GM23248 (cell line): ENCODE measurements around the gene USH1G. TPM values are rescaled to one million over a fixed set of nuclear protein-coding genes. Genes with fewer than 3 reads are reported as not detected.

Source experiments
- DNase-seq: peaks from one replicate; pipeline ENCODE4 v3.0.0-alpha.2; 2015
- H2AFZ ChIP-seq: fragments of 200-600 bp; sonication (generic); 2 replicates; pipeline ENCODE4 v1.6.1; 2016; ENCODE audit warnings: antibody characterized with exemption
- H3F3A ChIP-seq: fragments of 200-600 bp; sonication (generic); 2 replicates; pipeline ENCODE4 v1.6.1; 2016; ENCODE audit warnings: mild to moderate bottlenecking, antibody characterized with exemption, mixed run types; ENCODE audit not compliant: insufficient read depth
- H3K27ac ChIP-seq: fragments of 200-600 bp; sonication (generic); 2 replicates; pipeline ENCODE4 v1.5.1; 2016; ENCODE audit warnings: mild to moderate bottlenecking
- H3K27me3 ChIP-seq: fragments of 200-600 bp; sonication (generic); replicated peaks from 2 replicates; pipeline ENCODE4 v1.6.1; 2016; ENCODE audit warnings: mild to moderate bottlenecking; ENCODE audit not compliant: insufficient read depth
- H3K36me3 ChIP-seq: fragments of 200-600 bp; sonication (generic); 2 replicates; pipeline ENCODE4 v1.6.1; 2016; ENCODE audit warnings: low read depth, mild to moderate bottlenecking
- H3K4me1 ChIP-seq: fragments of 200-600 bp; sonication (generic); 2 replicates; pipeline ENCODE4 v1.6.1; 2016; ENCODE audit warnings: mild to moderate bottlenecking; ENCODE audit not compliant: insufficient read depth
- H3K4me2 ChIP-seq: fragments of 200-600 bp; sonication (generic); one replicate; pipeline ENCODE4 v1.6.1; 2016; ENCODE audit warnings: mild to moderate bottlenecking; ENCODE audit not compliant: unreplicated experiment
- H3K4me3 ChIP-seq: fragments of 200-600 bp; sonication (generic); 2 replicates; pipeline ENCODE4 v1.5.1; 2016; ENCODE audit warnings: mild to moderate bottlenecking
- H3K79me2 ChIP-seq: fragments of 200-600 bp; sonication (generic); 2 replicates; pipeline ENCODE4 v1.6.1; 2016; ENCODE audit warnings: mild to moderate bottlenecking; ENCODE audit not compliant: insufficient read depth
- H3K9ac ChIP-seq: fragments of 200-600 bp; sonication (generic); 2 replicates; pipeline ENCODE4 v1.6.1; 2016; ENCODE audit warnings: mild to moderate bottlenecking
- H3K9me2 ChIP-seq: fragments of 200-600 bp; sonication (generic); 2 replicates; pipeline ENCODE4 v1.6.1; 2016; ENCODE audit warnings: mixed run types, mild to moderate bottlenecking, moderate library complexity; ENCODE audit not compliant: insufficient read depth
- H3K9me3 ChIP-seq: fragments of 200-600 bp; sonication (generic); one replicate; pipeline ENCODE4 v1.6.1; 2017; ENCODE audit warnings: low read depth
- H4K20me1 ChIP-seq: fragments of 200-600 bp; sonication (generic); 2 replicates; pipeline ENCODE4 v1.6.0; 2016; ENCODE audit not compliant: insufficient read depth
- EZH2 ChIP-seq: fragments of 200-600 bp; sonication (generic); IDR thresholded peaks from 2 replicates; pipeline ENCODE4 v1.6.1; 2018; ENCODE audit warnings: antibody characterized with exemption, mild to moderate bottlenecking; ENCODE audit not compliant: insufficient read depth, poor library complexity, severe bottlenecking
- EZH2phosphoT487 ChIP-seq: fragments of 200-600 bp; sonication (generic); IDR thresholded peaks from 2 replicates; pipeline ENCODE4 v1.6.1; 2018; ENCODE audit warnings: antibody characterized with exemption, moderate library complexity, mild to moderate bottlenecking, low read depth; ENCODE audit not compliant: insufficient read depth
- WGBS, 2 experiments: methylation state at CpG; one replicate each; pipeline ENCODE4 v1.1.6; 2015 to 2017; ENCODE audit warnings: low lambda C conversion rate in 2 of 2, low coverage in 1 of 2; ENCODE audit errors: missing lambda C conversion rate in 2 of 2; 5-methylcytosine and 5-hydroxymethylcytosine counted together
- in situ Hi-C: fragments of 300-500 bp; cut with MboI; formaldehyde crosslinking; loops from 2 replicates; pipeline ENCODE4 v1.15.0; 2020
- polyA plus RNA-seq: library from polyadenylated mRNA; unstranded; fragments of >200 nt; fragmentation: Nextera tagmentation; extraction: Ambion mirVana; gene quantifications from 2 replicates; pipeline ENCODE4 v1.2.1, GENCODE V29; 2016
- total RNA-seq: library from RNA; depleted of rRNA; stranded (reverse); fragments of >200 nt; shearing (Covaris generic); gene quantifications from 2 replicates; pipeline ENCODE4 v1.2.3, GENCODE V29; 2014

USH1G gene
- total and polyA plus RNA-seq, 2 experiments from 2014 or later = not detected

GRCh38 chr17:74900208-74900607 lies 22.8 kb downstream of the USH1G start:
- Histone ChIP-seq H3K9ac (no peak overlapping the region), H2AFZ (no peak overlapping the region), H3K4me3 (no peak overlapping the region), H3K36me3 (no peaks in the 10 kb centered on the region), H3K79me2 (no peaks in the 10 kb centered on the region), H3K4me1 (no peaks in the 10 kb centered on the region), H3K9me3 (no peaks in the 10 kb centered on the region), H4K20me1 (no peaks in the 10 kb centered on the region), H3K9me2 (no peaks in the 10 kb centered on the region), H3K27me3 (peaks cover 44% of the 10 kb centered on the region), H3K4me2 (no peak overlapping the region), H3K27ac (no peak overlapping the region), H3F3A (no peaks in the 10 kb centered on the region)
- no peak for DNase-seq
- TF ChIP-seq EZH2 (no peak), EZH2phosphoT487 (no peak)
- in situ Hi-C loops = no loop called here
- WGBS, 2 experiments = 76 to 84% methylated on average over 8 of the region's 8 CpGs

GRCh38 chr17:74898376-74898946 lies 24.6 kb downstream of the USH1G start:
- H3K9me2 ChIP-seq = no peaks in the 10 kb centered on the region
- H3K9ac ChIP-seq = no peak overlapping the region
- no peaks in the 10 kb centered on the region for H3K36me3 ChIP-seq
- no peak for DNase-seq
- TF ChIP-seq EZH2phosphoT487 (no peak), EZH2 (no peak)
- no peaks in the 10 kb centered on the region for H3K79me2 ChIP-seq
- no peaks in the 10 kb centered on the region for H3K4me1 ChIP-seq
- no peak overlapping the region for H3K4me2 ChIP-seq
- H3K4me3 ChIP-seq = no peak overlapping the region
- no peak overlapping the region for H2AFZ ChIP-seq
- in situ Hi-C loops = no loop called here
- peaks cover 55% of the 10 kb centered on the region for H3K27me3 ChIP-seq
- H3K9me3 ChIP-seq = no peaks in the 10 kb centered on the region
- WGBS, 2 experiments = 71 to 74% methylated on average over 11 of the region's 11 CpGs
- H4K20me1 ChIP-seq = no peaks in the 10 kb centered on the region
- H3K27ac ChIP-seq = no peak overlapping the region
- H3F3A ChIP-seq = no peaks in the 10 kb centered on the region

GRCh38 chr17:74893936-74894671 lies 29.0 kb downstream of the USH1G start:
- in situ Hi-C loops = no loop called here
- TF ChIP-seq EZH2 (no peak), EZH2phosphoT487 (no peak)
- no peaks in the 10 kb centered on the region for H3K9me3 ChIP-seq
- DNase-seq = no peak
- no peak overlapping the region for H2AFZ ChIP-seq
- no peak overlapping the region for H3K27ac ChIP-seq
- H3K4me3 ChIP-seq = no peak overlapping the region
- H3K9me2 ChIP-seq = no peaks in the 10 kb centered on the region
- H3K79me2 ChIP-seq = no peaks in the 10 kb centered on the region
- no peak overlapping the region for H3K9ac ChIP-seq
- 21 to 24% methylated on average over 21 of the region's 22 CpGs for WGBS, 2 experiments
- no peak overlapping the region for H3K4me2 ChIP-seq
- H3K36me3 ChIP-seq = no peaks in the 10 kb centered on the region
- no peaks in the 10 kb centered on the region for H4K20me1 ChIP-seq
- H3K4me1 ChIP-seq = no peaks in the 10 kb centered on the region
- H3K27me3 ChIP-seq = peaks cover 62% of the 10 kb centered on the region
- H3F3A ChIP-seq = no peaks in the 10 kb centered on the region

DNA sequence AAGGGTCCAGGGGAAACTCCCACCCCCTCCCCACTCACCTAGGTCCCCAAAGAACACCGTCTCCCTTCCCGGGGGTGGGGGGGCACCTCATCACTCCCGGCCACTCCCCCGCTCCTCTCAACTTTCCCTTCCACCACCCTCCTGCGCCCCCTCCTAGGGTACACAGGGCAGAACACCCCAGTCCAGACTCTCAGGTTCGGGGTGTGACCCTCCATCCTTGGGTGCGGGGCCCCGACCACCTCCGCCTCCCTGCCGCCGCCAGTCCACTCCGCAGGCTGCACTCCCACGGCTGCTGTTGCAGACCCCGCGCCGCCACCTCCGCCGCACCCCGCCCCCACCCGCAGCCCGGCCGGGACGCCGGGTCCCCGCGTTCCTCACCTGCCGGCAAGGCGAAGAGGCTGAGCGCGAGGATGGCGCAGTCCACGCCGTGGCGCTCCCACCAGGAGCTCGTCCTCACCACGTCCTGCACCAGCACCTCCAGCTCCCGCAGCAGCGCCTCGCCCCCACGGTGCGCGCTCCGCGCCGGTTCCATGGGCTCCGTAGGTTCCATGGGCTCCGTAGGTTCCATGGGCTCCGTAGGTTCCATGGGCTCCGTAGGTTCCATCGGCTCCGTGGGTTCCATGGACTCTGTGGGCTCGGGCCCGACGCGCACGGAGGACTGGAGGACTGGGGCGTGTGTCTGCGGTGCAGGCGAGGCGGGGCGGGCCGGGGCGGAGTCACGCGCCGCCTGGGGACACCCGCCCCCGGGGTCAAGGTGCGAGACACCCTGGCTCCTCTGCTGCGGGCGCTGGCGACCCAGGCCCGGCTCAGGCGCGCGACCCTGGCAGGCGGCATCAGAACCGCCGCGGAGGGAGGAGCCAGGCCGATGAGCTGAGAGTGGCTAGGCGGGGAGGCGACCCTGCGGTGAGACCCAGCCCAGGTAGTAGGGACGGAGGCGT lies 29.8 kb downstream of the USH1G start, which contains the start of gene FADS6:
Gene FADS6 (minus strand): TSS at position 660 of the 938 bp plus-strand sequence. CDS start 38 bp downstream, at position 622.
- Histone ChIP-seq H3K79me2 (no peaks in the 10 kb centered on the region), H3F3A (no peaks in the 10 kb centered on the region), H3K9ac (no peak within 1 kb of the TSS), H2AFZ (peak within 1 kb of the TSS; percentile 48; the same call in 1 of the 2 replicates), H4K20me1 (no peaks in the 10 kb centered on the region), H3K4me2 (peak within 1 kb of the TSS; percentile 7), H3K4me1 (no peaks in the 10 kb centered on the region), H3K9me3 (no peaks in the 10 kb centered on the region), H3K4me3 (0 out of 2 replicates have a peak within 1 kb of the TSS, but pooled peaks have one; percentile 37), H3K9me2 (no peaks in the 10 kb centered on the region), H3K27ac (no peak within 1 kb of the TSS), H3K36me3 (no peaks in the 10 kb centered on the region), H3K27me3 (peaks cover 69% of the 10 kb centered on the region)
- in situ Hi-C loops = no loop called here
- 7 to 9% methylated on average over 59 to 74 of the region's 86 CpGs for WGBS, 2 experiments
- TF ChIP-seq EZH2phosphoT487 (no peak), EZH2 (peak; percentile 81)
- peak; percentile 4 for DNase-seq
